HepG2 (cell line): ENCODE measurements around the gene VWC2L. TPM values are rescaled to one million over a fixed set of nuclear protein-coding genes. Genes with fewer than 3 reads are reported as not detected.

ENCODE experiments used
- ATAC-seq: fragments of 200-7000 bp; cut with Tn5 transposase; 3 replicates; pipeline ENCODE4 v1.9.1; 2020; ENCODE audit warnings: mild to moderate bottlenecking, moderate library complexity
- BruUV-seq: library from RNA; stranded (reverse); fragments of 400-500 nt; replicated peaks from 2 replicates; lab custom pipeline; 2021; lab: Mats Ljungman, UMichigan
- CTCF ChIA-PET: fragments of 300-600 bp; formaldehyde crosslinking; extraction: SDS; loops from one replicate; lab custom pipeline; 2021; ENCODE audit warnings: low total read pairs, inconsistent platforms, low intra/inter-chr PET ratio; lab: Yijun Ruan, JAX
- POLR2A ChIA-PET: fragments of 350-600 bp; sonication (Branson Sonifier 250); formaldehyde crosslinking; loops from one replicate; lab custom pipeline; 2020; ENCODE audit warnings: antibody characterized with exemption, inconsistent platforms; lab: Yijun Ruan, JAX
- DNase-seq: peaks from one replicate; pipeline ENCODE4 v3.0.0-alpha.2; 2015; ENCODE audit warnings: low spot score
- FAIRE-seq: peaks from 3 replicates; lab custom pipeline; 2011; peaks lifted over from hg19 to GRCh38; lab: Jason Lieb, UNC
- H2AFZ ChIP-seq: one replicate; pipeline ENCODE4 v1.6.1; 2011; ENCODE audit warnings: low read length, inconsistent platforms
- H3K27ac ChIP-seq: fragments of 300-600 bp; 3 replicates; pipeline ENCODE4 v1.8.0; 2011; ENCODE audit warnings: mixed run types, mild to moderate bottlenecking, mixed read lengths, low read length, inconsistent platforms; ENCODE audit not compliant: insufficient read depth; ENCODE audit errors: extremely low read length
- H3K27me3 ChIP-seq, 2 experiments: fragments of 200-600 bp in 1 of 2; 2 replicates in 1 of 2; 3 replicates in 1 of 2; pipeline versions ENCODE4 v1.6.0 to v1.8.0; 2011; ENCODE audit warnings: low read length in 2 of 2, mild to moderate bottlenecking in 2 of 2, moderate library complexity in 2 of 2, inconsistent platforms in 1 of 2; ENCODE audit not compliant: insufficient read depth in 2 of 2, control insufficient read depth in 1 of 2
- H3K36me3 ChIP-seq, 2 experiments: fragments of 200-600 bp in 1 of 2; replicated peaks in 1 of 2; 2 replicates in 1 of 2; 3 replicates in 1 of 2; pipeline versions ENCODE4 v1.5.1 to v1.8.0; 2011; ENCODE audit warnings: low read length in 2 of 2, inconsistent platforms in 1 of 2; ENCODE audit not compliant: insufficient read depth in 2 of 2, control insufficient read depth in 1 of 2
- H3K4me1 ChIP-seq: 2 replicates; pipeline ENCODE4 v1.5.1; 2012; ENCODE audit warnings: low read length, inconsistent platforms; ENCODE audit not compliant: insufficient read depth
- H3K4me2 ChIP-seq: 2 replicates; pipeline ENCODE4 v1.6.0; 2011; ENCODE audit warnings: low read depth, low read length, inconsistent platforms
- H3K4me3 ChIP-seq, 3 experiments: fragments of 200-600 bp in 1 of 3; sonication (generic), shearing (Covaris generic) in 1 of 3; replicated peaks in 1 of 3; 2 replicates each; pipeline ENCODE4 v1.5.1; 2011 to 2016; ENCODE audit warnings: low read length in 3 of 3, inconsistent platforms in 2 of 3, low read depth in 2 of 3, mild to moderate bottlenecking in 2 of 3, control low read depth in 1 of 3, mixed read lengths in 1 of 3; ENCODE audit not compliant: insufficient read depth in 1 of 3
- H3K79me2 ChIP-seq: one replicate; pipeline ENCODE4 v1.6.1; 2011; ENCODE audit warnings: low read length, inconsistent platforms; ENCODE audit not compliant: insufficient read depth
- H3K9ac ChIP-seq: 2 replicates; pipeline ENCODE4 v1.6.0; 2011; ENCODE audit warnings: mild to moderate bottlenecking, low read depth, low read length, inconsistent platforms; ENCODE audit not compliant: insufficient read depth
- H3K9me3 ChIP-seq: 2 replicates; pipeline ENCODE4 v1.5.1; 2012; ENCODE audit warnings: mild to moderate bottlenecking, low read length
- H4K20me1 ChIP-seq: 2 replicates; pipeline ENCODE4 v1.6.0; 2011; ENCODE audit warnings: inconsistent platforms, mild to moderate bottlenecking, low read length, moderate library complexity; ENCODE audit not compliant: insufficient read depth
- JARID2 ChIP-seq: sonication (generic); formaldehyde crosslinking; IDR thresholded peaks from 2 replicates; pipeline ENCODE4 v1.8.1; 2023; ENCODE audit warnings: missing genetic modification reagents, inconsistent platforms; ENCODE audit not compliant: insufficient replicate concordance
- NR1H2 ChIP-seq: sonication (generic); formaldehyde crosslinking; IDR thresholded peaks from 2 replicates; pipeline ENCODE4 v1.8.1; 2022; ENCODE audit warnings: low read depth, missing genetic modification reagents, borderline replicate concordance
- REST ChIP-seq, 2 experiments: IDR thresholded peaks; 2 replicates each; pipeline ENCODE4 v1.6.1; 2011 to 2012; ENCODE audit warnings: low read length in 2 of 2, borderline replicate concordance in 1 of 2, low read depth in 1 of 2, mild to moderate bottlenecking in 1 of 2, moderate library complexity in 1 of 2
- WGBS: methylation state at CpG from one replicate; pipeline ENCODE4 v1.1.6; 2017; ENCODE audit warnings: low lambda C conversion rate; 5-methylcytosine and 5-hydroxymethylcytosine counted together
- in situ Hi-C: cut with HindIII; loops from 2 replicates; pipeline ENCODE4 v1.10.0; 2017; ENCODE audit warnings: low pct_unique_long_range_greater_than_20kb; ENCODE audit not compliant: extremely low pct_ligation_motif_present
- intact Hi-C: fragments of 100-400 bp; cut with micrococcal nuclease; formaldehyde crosslinking; loops from one replicate; pipeline ENCODE4 v1.10.0; 2022; ENCODE audit not compliant: unreplicated experiment
- polyA plus RNA-seq, 8 experiments: library from polyadenylated mRNA; depleted of rRNA in 3 of 8; stranded (reverse) in 7 of 8; unstranded in 1 of 8; fragments of >200 nt; fragmentation: Illumina TruSeq in 4 of 8; extraction: Trizol in 4 of 8; gene quantifications; 2 replicates each; pipeline versions ENCODE4 v1.2.1 to v1.2.3, GENCODE V29; 2011 to 2016; ENCODE audit warnings: low read depth in 4 of 8, missing spikeins in 1 of 8, mixed read lengths in 1 of 8; ENCODE audit not compliant: insufficient read depth in 1 of 8
- total RNA-seq, 5 experiments: library from RNA; depleted of rRNA; stranded (reverse); fragments of >200 nt; fragmentation: Illumina TruSeq; extraction: Trizol; gene quantifications; 2 replicates each; pipeline ENCODE4 v1.2.3, GENCODE V29; 2016; ENCODE audit warnings: low read depth in 1 of 5
- TF ChIP-seq, protein P1 (sequence below): sonication (generic); formaldehyde crosslinking; IDR thresholded peaks from 2 replicates; pipeline ENCODE4 v1.4.0; 2020; ENCODE audit warnings: missing genetic modification reagents
- TF ChIP-seq, protein P2 (sequence below): sonication (generic); formaldehyde crosslinking; conservative IDR thresholded peaks from 2 replicates; pipeline ENCODE4 v1.4.0; 2020; ENCODE audit warnings: mild to moderate bottlenecking, missing genetic modification reagents, moderate library complexity

The VWC2L gene
- total and polyA plus RNA-seq, 2 of the 13 experiments (the other 11 are each of a cell fraction or from before 2014, with no cell fraction given): not detected

GRCh38 chr2:214566457-214566856 is 155.6 kb downstream of the VWC2L start:
- no TSS peak for BruUV-seq
- in situ Hi-C loops: no loop called here
- CTCF ChIA-PET: no interaction called here
- Histone ChIP-seq H3K27me3 (no peaks in the 10 kb centered on the region), H3K79me2 (no peaks in the 10 kb centered on the region), H3K4me2 (no peak overlapping the region), H4K20me1 (no peaks in the 10 kb centered on the region), H3K9me3 (no peaks in the 10 kb centered on the region), H3K4me3 (no peak overlapping the region), H3K36me3 (no peaks in the 10 kb centered on the region), H3K4me1 (no peaks in the 10 kb centered on the region), H2AFZ (no peak overlapping the region), H3K27ac (no peak overlapping the region), H3K9ac (no peak overlapping the region)
- no peak for FAIRE-seq
- no peak for ATAC-seq
- WGBS: 3% methylated on average over 1 of the region's 1 CpG
- TF ChIP-seq REST (IDR thresholded peaks at IDR 0.05; ENCODE audit: borderline replicate concordance in 1 of 2, low read depth in 1 of 2, low read length in 2 of 2) (no peak), JARID2 (CRISPR knock-in tag) (no peak), NR1H2 (CRISPR knock-in tag) (no peak)
- TF ChIP-seq, protein P1, sequence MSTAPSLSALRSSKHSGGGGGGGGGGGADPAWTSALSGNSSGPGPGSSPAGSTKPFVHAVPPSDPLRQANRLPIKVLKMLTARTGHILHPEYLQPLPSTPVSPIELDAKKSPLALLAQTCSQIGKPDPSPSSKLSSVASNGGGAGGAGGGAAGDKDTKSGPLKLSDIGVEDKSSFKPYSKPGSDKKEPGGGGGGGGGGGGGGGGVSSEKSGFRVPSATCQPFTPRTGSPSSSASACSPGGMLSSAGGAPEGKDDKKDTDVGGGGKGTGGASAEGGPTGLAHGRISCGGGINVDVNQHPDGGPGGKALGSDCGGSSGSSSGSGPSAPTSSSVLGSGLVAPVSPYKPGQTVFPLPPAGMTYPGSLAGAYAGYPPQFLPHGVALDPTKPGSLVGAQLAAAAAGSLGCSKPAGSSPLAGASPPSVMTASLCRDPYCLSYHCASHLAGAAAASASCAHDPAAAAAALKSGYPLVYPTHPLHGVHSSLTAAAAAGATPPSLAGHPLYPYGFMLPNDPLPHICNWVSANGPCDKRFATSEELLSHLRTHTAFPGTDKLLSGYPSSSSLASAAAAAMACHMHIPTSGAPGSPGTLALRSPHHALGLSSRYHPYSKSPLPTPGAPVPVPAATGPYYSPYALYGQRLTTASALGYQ (CRISPR knock-in tag): no peak
- TF ChIP-seq, protein P2, sequence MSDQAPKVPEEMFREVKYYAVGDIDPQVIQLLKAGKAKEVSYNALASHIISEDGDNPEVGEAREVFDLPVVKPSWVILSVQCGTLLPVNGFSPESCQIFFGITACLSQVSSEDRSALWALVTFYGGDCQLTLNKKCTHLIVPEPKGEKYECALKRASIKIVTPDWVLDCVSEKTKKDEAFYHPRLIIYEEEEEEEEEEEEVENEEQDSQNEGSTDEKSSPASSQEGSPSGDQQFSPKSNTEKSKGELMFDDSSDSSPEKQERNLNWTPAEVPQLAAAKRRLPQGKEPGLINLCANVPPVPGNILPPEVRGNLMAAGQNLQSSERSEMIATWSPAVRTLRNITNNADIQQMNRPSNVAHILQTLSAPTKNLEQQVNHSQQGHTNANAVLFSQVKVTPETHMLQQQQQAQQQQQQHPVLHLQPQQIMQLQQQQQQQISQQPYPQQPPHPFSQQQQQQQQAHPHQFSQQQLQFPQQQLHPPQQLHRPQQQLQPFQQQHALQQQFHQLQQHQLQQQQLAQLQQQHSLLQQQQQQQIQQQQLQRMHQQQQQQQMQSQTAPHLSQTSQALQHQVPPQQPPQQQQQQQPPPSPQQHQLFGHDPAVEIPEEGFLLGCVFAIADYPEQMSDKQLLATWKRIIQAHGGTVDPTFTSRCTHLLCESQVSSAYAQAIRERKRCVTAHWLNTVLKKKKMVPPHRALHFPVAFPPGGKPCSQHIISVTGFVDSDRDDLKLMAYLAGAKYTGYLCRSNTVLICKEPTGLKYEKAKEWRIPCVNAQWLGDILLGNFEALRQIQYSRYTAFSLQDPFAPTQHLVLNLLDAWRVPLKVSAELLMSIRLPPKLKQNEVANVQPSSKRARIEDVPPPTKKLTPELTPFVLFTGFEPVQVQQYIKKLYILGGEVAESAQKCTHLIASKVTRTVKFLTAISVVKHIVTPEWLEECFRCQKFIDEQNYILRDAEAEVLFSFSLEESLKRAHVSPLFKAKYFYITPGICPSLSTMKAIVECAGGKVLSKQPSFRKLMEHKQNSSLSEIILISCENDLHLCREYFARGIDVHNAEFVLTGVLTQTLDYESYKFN (CRISPR knock-in tag): no peak
- no peak for DNase-seq
- POLR2A ChIA-PET: no interaction called here
- intact Hi-C loops: no loop called here
